Left lobe of liver (tissue), 2 donors: ENCODE results near the gene IRAG1. TPM values are rescaled to one million over a fixed set of nuclear protein-coding genes. Genes with fewer than 3 reads are reported as not detected.
A peak's percentile ranks its signal among the peaks of the same experiment; 100 is the strongest.

ENCODE experiments used
- ATAC-seq: fragments of 200-7000 bp; cut with Tn5 transposase; one replicate; pipeline ENCODE4 v1.9.1; 2020; ENCODE audit warnings: mild to moderate bottlenecking, moderate library complexity
- DNase-seq: peaks from one replicate; pipeline ENCODE4 v3.0.0-alpha.2; 2020; ENCODE audit warnings: low spot score
- total RNA-seq: library from RNA; stranded (reverse); gene quantifications from one replicate; pipeline ENCODE4 v1.2.1, GENCODE V29; 2021
- donor health status: DM: no; HTN: no; CAD: no; lungs with moderate emphysema.
- donor health status: DM: no; HTN: yes; CAD: no.

IRAG1 gene
- total RNA-seq, 1 donor from 2014 or later = 0.53 TPM

GRCh38 chr11:10670099-10670498 lies 23.5 kb downstream of the IRAG1 start:
- ATAC-seq = no peak
- DNase-seq = no peak

GRCh38 chr11:10669258-10670033 lies 24.1 kb downstream of the IRAG1 start:
- no peak for DNase-seq

GRCh38 chr11:10667521-10667885 lies 26.1 kb downstream of the IRAG1 start:
- ATAC-seq (no peak), DNase-seq (no peak)

More at GRCh38 chr11:10669258-10670033, 24.1 kb downstream of the IRAG1 start:
- ATAC-seq = no peak

- DNase-seq = no peak
- no peak for ATAC-seq
These were observed 26.7 kb downstream of the IRAG1 start for GRCh38 chr11:10666556-10667520.

GRCh38 chr11:10664496-10664895 lies 29.1 kb downstream of the IRAG1 start:
- DNase-seq (no peak), ATAC-seq (no peak)

GRCh38 chr11:10663990-10664389 lies 29.6 kb downstream of the IRAG1 start:
- no peak for ATAC-seq

GRCh38 chr11:10663365-10663764 lies 30.2 kb downstream of the IRAG1 start:
- DNase-seq (no peak), ATAC-seq (no peak)

More at GRCh38 chr11:10663990-10664389, 29.6 kb downstream of the IRAG1 start:
- DNase-seq = no peak

GRCh38 chr11:10660323-10660722 lies 33.2 kb downstream of the IRAG1 start:
- ATAC-seq (no peak), DNase-seq (no peak)

- no peak for ATAC-seq
- DNase-seq = no peak
These were observed 34.0 kb downstream of the IRAG1 start for GRCh38 chr11:10659339-10660216.

GRCh38 chr11:10658621-10659338 lies 34.8 kb downstream of the IRAG1 start:
- DNase-seq = no peak
- no peak for ATAC-seq

- ATAC-seq (no peak), DNase-seq (no peak)
These were observed 36.0 kb downstream of the IRAG1 start for GRCh38 chr11:10657308-10658271.

GRCh38 chr11:10655943-10656576 lies 37.5 kb downstream of the IRAG1 start:
- DNase-seq (no peak), ATAC-seq (no peak)

GRCh38 chr11:10655227-10655626 lies 38.3 kb downstream of the IRAG1 start:
- ATAC-seq (no peak), DNase-seq (no peak)

- no peak for ATAC-seq
- DNase-seq = no peak
These were observed 38.8 kb downstream of the IRAG1 start for GRCh38 chr11:10654811-10655150.

- DNase-seq (no peak), ATAC-seq (peak; percentile 93)
These were observed 39.4 kb downstream of the IRAG1 start for GRCh38 chr11:10653946-10654810.

- no peak for ATAC-seq
- no peak for DNase-seq
These were observed 40.3 kb downstream of the IRAG1 start for GRCh38 chr11:10653261-10653660.

- no peak for DNase-seq
- ATAC-seq = no peak
These were observed 41.7 kb downstream of the IRAG1 start for GRCh38 chr11:10651656-10652361.
